ENCODE measurements around the gene FAM210A.

- TF ChIP-seq, protein P1, sequence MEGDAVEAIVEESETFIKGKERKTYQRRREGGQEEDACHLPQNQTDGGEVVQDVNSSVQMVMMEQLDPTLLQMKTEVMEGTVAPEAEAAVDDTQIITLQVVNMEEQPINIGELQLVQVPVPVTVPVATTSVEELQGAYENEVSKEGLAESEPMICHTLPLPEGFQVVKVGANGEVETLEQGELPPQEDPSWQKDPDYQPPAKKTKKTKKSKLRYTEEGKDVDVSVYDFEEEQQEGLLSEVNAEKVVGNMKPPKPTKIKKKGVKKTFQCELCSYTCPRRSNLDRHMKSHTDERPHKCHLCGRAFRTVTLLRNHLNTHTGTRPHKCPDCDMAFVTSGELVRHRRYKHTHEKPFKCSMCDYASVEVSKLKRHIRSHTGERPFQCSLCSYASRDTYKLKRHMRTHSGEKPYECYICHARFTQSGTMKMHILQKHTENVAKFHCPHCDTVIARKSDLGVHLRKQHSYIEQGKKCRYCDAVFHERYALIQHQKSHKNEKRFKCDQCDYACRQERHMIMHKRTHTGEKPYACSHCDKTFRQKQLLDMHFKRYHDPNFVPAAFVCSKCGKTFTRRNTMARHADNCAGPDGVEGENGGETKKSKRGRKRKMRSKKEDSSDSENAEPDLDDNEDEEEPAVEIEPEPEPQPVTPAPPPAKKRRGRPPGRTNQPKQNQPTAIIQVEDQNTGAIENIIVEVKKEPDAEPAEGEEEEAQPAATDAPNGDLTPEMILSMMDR (conservative IDR thresholded peaks at IDR 0.05; ENCODE audit: low read depth, low read length), result no peak
- TF ChIP-seq RAD21 (IDR thresholded peaks at IDR 0.05; ENCODE audit: low read length) (no peak), POLR2A (IDR thresholded peaks at IDR 0.05; ENCODE audit: low read depth, low read length) (no peak), ELK1 (IDR thresholded peaks at IDR 0.05; ENCODE audit: borderline replicate concordance, low read depth, low read length) (no peak), RFX5 (IDR thresholded peaks at IDR 0.05; ENCODE audit: low read depth, low read length) (no peak), RCOR1 (IDR thresholded peaks at IDR 0.05; ENCODE audit: insufficient replicate concordance, low read length) (no peak), CEBPB (IDR thresholded peaks at IDR 0.05; ENCODE audit: low read depth, low read length) (no peak)
- TF ChIP-seq, protein P2, sequence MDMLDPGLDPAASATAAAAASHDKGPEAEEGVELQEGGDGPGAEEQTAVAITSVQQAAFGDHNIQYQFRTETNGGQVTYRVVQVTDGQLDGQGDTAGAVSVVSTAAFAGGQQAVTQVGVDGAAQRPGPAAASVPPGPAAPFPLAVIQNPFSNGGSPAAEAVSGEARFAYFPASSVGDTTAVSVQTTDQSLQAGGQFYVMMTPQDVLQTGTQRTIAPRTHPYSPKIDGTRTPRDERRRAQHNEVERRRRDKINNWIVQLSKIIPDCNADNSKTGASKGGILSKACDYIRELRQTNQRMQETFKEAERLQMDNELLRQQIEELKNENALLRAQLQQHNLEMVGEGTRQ (IDR thresholded peaks at IDR 0.05; ENCODE audit: low read depth, low read length), result no peak
Measured at GRCh38 chr18:13672657-13673056, 53.7 kb downstream of the FAM210A start.

Measured in IMR-90 (cell line).